ENCODE results near the gene DIAPH2.

DNA sequence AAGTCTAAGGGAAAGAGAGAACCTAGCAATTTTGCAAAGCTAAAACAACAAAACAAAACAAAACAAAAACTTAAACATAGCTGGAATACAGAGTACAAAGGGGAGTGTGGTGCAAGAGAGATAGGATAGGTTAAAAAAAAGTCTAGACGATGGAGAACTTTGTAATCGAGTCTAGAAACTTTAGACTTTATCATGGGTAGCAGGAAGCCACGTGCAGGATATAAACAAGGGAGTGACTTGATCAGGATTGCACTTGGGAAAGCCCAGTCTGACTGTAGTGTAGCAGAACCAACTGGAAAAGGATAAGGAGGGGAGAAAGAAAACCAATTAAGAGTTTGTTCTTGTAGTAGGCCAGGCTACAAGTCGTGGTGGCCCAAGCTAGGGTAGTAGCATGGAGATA is 949.2 kb downstream of the DIAPH2 start:
- TF ChIP-seq, protein P1, sequence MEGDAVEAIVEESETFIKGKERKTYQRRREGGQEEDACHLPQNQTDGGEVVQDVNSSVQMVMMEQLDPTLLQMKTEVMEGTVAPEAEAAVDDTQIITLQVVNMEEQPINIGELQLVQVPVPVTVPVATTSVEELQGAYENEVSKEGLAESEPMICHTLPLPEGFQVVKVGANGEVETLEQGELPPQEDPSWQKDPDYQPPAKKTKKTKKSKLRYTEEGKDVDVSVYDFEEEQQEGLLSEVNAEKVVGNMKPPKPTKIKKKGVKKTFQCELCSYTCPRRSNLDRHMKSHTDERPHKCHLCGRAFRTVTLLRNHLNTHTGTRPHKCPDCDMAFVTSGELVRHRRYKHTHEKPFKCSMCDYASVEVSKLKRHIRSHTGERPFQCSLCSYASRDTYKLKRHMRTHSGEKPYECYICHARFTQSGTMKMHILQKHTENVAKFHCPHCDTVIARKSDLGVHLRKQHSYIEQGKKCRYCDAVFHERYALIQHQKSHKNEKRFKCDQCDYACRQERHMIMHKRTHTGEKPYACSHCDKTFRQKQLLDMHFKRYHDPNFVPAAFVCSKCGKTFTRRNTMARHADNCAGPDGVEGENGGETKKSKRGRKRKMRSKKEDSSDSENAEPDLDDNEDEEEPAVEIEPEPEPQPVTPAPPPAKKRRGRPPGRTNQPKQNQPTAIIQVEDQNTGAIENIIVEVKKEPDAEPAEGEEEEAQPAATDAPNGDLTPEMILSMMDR (conservative IDR thresholded peaks at IDR 0.05; ENCODE audit: low read depth in 2 of 2) = no peak
- TF ChIP-seq, protein P2, sequence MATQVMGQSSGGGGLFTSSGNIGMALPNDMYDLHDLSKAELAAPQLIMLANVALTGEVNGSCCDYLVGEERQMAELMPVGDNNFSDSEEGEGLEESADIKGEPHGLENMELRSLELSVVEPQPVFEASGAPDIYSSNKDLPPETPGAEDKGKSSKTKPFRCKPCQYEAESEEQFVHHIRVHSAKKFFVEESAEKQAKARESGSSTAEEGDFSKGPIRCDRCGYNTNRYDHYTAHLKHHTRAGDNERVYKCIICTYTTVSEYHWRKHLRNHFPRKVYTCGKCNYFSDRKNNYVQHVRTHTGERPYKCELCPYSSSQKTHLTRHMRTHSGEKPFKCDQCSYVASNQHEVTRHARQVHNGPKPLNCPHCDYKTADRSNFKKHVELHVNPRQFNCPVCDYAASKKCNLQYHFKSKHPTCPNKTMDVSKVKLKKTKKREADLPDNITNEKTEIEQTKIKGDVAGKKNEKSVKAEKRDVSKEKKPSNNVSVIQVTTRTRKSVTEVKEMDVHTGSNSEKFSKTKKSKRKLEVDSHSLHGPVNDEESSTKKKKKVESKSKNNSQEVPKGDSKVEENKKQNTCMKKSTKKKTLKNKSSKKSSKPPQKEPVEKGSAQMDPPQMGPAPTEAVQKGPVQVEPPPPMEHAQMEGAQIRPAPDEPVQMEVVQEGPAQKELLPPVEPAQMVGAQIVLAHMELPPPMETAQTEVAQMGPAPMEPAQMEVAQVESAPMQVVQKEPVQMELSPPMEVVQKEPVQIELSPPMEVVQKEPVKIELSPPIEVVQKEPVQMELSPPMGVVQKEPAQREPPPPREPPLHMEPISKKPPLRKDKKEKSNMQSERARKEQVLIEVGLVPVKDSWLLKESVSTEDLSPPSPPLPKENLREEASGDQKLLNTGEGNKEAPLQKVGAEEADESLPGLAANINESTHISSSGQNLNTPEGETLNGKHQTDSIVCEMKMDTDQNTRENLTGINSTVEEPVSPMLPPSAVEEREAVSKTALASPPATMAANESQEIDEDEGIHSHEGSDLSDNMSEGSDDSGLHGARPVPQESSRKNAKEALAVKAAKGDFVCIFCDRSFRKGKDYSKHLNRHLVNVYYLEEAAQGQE (IDR thresholded peaks at IDR 0.05; ENCODE audit: unreplicated experiment) = no peak
- TF ChIP-seq POLR2AphosphoS5 (IDR thresholded peaks at IDR 0.05; ENCODE audit: low read depth) (no peak), STAT1 (IDR thresholded peaks at IDR 0.05; ENCODE audit: unreplicated experiment) (no peak), EZH2 (IDR thresholded peaks at IDR 0.05; ENCODE audit: low read depth, unreplicated experiment) (no peak), JUNB (IDR thresholded peaks at IDR 0.05; ENCODE audit: unreplicated experiment) (no peak), EZH2phosphoT487 (IDR thresholded peaks at IDR 0.05; ENCODE audit: unreplicated experiment) (no peak), CREB1 (CRISPR knock-in tag; IDR thresholded peaks at IDR 0.05; ENCODE audit: low read depth) (no peak), ZNF114 (CRISPR knock-in tag; IDR thresholded peaks at IDR 0.05) (no peak), ZNF331 (CRISPR knock-in tag; IDR thresholded peaks at IDR 0.05; ENCODE audit: low read depth) (no peak), NANOG (IDR thresholded peaks at IDR 0.05; ENCODE audit: borderline replicate concordance) (no peak)
- TF ChIP-seq, protein P3, sequence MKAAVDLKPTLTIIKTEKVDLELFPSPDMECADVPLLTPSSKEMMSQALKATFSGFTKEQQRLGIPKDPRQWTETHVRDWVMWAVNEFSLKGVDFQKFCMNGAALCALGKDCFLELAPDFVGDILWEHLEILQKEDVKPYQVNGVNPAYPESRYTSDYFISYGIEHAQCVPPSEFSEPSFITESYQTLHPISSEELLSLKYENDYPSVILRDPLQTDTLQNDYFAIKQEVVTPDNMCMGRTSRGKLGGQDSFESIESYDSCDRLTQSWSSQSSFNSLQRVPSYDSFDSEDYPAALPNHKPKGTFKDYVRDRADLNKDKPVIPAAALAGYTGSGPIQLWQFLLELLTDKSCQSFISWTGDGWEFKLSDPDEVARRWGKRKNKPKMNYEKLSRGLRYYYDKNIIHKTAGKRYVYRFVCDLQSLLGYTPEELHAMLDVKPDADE (IDR thresholded peaks at IDR 0.05) = no peak
- TF ChIP-seq, protein P4, sequence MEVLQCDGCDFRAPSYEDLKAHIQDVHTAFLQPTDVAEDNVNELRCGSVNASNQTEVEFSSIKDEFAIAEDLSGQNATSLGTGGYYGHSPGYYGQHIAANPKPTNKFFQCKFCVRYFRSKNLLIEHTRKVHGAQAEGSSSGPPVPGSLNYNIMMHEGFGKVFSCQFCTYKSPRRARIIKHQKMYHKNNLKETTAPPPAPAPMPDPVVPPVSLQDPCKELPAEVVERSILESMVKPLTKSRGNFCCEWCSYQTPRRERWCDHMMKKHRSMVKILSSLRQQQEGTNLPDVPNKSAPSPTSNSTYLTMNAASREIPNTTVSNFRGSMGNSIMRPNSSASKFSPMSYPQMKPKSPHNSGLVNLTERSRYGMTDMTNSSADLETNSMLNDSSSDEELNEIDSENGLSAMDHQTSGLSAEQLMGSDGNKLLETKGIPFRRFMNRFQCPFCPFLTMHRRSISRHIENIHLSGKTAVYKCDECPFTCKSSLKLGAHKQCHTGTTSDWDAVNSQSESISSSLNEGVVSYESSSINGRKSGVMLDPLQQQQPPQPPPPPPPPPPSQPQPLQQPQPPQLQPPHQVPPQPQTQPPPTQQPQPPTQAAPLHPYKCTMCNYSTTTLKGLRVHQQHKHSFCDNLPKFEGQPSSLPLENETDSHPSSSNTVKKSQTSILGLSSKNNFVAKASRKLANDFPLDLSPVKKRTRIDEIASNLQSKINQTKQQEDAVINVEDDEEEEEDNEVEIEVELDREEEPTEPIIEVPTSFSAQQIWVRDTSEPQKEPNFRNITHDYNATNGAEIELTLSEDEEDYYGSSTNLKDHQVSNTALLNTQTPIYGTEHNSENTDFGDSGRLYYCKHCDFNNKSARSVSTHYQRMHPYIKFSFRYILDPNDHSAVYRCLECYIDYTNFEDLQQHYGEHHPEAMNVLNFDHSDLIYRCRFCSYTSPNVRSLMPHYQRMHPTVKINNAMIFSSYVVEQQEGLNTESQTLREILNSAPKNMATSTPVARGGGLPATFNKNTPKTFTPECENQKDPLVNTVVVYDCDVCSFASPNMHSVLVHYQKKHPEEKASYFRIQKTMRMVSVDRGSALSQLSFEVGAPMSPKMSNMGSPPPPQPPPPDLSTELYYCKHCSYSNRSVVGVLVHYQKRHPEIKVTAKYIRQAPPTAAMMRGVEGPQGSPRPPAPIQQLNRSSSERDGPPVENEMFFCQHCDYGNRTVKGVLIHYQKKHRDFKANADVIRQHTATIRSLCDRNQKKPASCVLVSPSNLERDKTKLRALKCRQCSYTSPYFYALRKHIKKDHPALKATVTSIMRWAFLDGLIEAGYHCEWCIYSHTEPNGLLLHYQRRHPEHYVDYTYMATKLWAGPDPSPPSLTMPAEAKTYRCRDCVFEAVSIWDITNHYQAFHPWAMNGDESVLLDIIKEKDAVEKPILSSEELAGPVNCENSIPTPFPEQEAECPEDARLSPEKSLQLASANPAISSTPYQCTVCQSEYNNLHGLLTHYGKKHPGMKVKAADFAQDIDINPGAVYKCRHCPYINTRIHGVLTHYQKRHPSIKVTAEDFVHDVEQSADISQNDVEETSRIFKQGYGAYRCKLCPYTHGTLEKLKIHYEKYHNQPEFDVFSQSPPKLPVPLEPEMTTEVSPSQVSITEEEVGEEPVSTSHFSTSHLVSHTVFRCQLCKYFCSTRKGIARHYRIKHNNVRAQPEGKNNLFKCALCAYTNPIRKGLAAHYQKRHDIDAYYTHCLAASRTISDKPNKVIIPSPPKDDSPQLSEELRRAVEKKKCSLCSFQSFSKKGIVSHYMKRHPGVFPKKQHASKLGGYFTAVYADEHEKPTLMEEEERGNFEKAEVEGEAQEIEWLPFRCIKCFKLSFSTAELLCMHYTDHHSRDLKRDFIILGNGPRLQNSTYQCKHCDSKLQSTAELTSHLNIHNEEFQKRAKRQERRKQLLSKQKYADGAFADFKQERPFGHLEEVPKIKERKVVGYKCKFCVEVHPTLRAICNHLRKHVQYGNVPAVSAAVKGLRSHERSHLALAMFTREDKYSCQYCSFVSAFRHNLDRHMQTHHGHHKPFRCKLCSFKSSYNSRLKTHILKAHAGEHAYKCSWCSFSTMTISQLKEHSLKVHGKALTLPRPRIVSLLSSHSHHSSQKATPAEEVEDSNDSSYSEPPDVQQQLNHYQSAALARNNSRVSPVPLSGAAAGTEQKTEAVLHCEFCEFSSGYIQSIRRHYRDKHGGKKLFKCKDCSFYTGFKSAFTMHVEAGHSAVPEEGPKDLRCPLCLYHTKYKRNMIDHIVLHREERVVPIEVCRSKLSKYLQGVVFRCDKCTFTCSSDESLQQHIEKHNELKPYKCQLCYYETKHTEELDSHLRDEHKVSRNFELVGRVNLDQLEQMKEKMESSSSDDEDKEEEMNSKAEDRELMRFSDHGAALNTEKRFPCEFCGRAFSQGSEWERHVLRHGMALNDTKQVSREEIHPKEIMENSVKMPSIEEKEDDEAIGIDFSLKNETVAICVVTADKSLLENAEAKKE (CRISPR knock-in tag; IDR thresholded peaks at IDR 0.05) = no peak

Measured in GM23338 (cell line).